Dedifferentiated amniotic fluid mesenchymal stem cell (primary cell): ENCODE results near the gene SELENOO.

Experiments
- DNase-seq: peaks from one replicate; pipeline ENCODE4 v3.0.0-alpha.2; 2016; ENCODE audit errors: extremely low spot score

The SELENOO gene

GRCh38 chr22:50253046-50253915 is 52.5 kb downstream of the SELENOO start:
- no peak for DNase-seq

GRCh38 chr22:50253941-50254340 is 53.1 kb downstream of the SELENOO start:
- DNase-seq = no peak

DNA sequence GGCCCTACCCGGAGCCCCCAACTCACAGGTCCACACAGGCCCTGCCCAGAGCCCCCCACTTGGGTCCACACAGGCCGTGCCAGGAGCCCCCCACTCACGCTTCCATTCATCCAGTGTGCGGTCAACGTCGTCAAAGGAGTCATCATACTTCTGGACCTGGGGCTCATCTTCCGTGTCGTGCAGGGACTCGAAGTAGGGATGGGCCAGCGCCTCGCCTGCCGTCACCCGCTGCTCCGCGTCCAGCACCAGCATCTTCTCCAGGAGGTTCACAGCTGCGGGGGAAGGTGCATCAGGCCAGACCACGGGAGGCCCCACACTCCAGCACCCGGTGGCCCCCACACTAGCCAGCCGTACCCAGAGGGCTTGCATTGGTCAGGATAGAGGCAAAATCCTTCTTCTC is 54.3 kb downstream of the SELENOO start:
- no peak for DNase-seq

GRCh38 chr22:50255607-50256006 is 54.8 kb downstream of the SELENOO start:
- no peak for DNase-seq

DNA sequence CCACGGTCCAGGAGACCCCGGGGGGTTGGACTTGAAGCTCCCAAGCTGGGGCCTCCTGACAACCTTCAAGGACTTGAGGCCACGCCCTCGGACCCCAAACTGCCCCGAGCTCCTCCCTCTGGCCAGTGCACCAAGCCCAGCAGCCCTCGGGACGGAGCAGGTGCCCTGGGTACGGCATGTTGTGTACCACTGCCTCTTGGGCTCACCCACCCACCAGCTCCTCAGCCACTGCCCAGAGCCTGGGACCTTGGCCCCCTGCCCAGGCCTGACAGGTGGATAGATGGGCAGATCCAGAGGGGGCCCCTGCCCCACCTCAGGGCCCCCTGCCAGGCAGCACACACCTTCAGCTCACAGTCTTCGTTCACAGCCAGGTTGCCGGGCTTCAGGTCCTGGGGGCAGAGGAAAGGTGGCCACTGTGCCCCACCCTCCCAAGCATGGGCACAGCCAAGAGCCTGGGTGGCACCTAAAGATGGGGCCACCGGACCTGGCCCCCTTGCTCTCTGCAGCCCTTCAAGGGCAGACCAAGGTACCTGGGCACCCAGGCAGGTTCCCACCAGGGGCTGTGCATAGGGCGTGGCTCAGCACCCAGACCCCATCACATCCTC is 55.5 kb downstream of the SELENOO start:
- DNase-seq = no peak

DNA sequence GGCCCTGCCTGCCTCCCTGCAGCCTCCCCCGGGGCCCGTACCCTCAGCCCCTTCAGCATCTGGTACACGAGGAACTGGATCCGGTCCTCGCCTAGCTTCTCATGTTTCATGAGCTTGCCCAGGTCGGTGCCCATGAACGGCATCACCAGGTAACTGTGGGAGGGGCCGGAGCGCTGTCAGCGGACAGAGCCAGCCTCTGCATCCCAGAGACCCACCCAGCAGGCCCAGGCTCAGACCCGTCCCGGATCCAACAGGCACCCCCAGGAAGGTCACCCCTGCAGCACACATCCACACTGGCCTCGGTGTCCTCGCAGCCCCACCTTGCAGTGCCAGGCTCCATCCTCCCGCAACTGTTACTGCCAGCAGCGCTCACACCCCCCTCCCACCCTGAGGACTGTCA is 56.2 kb downstream of the SELENOO start:
- DNase-seq = no peak

- DNase-seq = no peak
Observed at GRCh38 chr22:50257451-50258360, 56.9 kb downstream of the SELENOO start.

DNA sequence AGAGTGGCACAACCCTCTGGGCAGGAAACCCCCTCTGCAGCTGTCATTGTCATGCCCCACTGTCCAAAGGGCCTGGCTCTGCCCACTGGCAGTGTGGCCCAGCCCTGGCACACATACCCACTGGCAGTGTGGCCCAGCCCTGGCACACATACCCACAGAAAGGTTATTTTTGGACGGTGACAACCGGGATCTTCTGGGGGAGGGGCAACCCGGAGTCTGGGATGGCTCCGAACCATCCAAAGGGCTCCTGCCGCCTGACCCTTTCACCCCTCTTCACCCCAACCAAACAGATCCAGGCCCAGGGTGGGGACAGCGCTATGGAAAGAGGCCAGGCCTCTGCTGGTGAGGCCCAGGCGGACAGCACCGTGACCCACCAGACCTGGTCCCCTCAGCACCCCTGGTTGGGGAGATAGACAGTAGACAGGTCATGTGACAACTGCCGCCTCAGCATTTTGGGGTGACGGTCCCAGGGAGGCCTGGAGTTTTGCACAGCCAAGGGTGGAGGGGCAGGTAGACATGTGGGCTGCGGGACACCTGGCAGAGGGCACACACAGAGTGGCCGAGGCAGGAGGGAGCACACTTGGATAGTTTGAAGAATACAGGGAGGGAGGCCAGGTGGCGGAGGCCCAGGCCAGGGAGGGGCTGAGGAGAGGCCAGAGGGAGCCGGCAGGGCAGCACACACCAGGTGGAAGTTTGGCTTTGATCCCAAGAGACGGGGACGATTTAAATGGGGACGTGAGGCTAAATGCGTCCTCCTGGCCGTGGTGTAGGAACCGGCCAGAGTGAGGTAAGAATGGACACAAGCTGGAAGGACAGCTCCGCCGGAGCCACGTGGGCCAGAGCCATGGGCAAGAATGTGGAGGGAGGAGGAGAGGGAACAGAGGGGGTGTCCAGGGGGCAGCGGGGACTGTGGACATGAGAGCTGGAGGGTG is 57.8 kb downstream of the SELENOO start:
- DNase-seq = no peak

DNA sequence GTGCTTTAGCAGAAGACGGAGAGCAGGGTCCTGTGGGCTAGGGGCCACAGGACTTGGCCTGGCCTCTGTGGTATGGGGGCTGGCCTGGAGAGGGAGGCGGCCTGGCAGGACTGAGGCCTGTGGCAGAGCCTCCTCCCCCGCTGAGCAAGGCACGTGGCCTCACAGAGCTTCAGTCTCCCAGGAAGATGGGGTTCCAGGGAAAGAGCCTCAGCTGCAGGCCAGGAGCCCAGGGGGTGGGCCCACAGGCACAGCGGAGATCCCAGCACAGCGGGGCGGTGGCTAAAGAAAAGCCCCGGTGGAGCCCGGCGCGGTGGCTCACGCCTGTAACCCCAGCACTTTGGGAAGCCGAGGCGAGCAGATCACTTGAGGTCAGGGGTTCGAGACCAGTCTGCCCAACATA is 58.5 kb downstream of the SELENOO start:
- no peak for DNase-seq

- DNase-seq = no peak
Observed at GRCh38 chr22:50260434-50260800, 59.6 kb downstream of the SELENOO start.

DNA sequence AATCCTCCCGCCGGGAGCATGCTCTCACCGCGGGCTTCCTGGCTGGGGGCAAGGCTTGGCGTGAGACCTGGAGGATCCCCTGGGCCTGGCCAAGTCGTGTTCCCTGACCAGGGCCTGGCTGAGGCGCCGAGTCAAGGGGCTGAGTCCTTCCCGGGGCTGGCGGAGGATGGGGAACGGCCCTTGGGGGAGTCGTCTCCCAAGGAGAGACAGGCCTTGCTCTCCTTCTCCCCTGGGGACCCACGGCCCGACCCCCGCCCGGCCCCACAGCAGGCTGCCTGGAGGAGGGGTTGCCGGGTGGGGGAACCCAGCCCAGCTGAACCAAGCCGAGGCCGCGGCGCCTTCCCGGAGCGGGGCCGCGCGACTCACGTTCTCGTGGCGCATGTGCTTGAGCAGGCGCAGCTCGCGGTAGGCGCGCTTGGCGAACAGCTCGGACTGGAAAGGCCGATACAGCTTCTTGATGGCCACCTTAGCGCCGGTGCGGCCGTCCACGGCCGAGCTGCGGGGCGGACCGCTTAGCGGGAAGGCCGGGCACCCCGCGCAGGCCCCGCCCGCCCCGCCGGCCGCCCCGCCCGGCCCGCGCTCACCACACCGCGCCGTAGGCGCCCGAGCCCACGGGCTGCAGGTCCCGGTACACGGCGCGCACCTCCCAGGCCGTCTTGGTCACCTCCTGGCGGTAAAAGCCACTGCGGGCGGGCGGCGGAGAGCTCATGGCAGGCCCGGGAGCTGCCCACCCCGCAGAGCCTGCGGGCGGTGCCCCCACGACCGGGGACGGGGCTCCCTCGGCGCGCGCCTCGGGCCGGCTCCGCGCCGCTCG is 60.2 kb downstream of the SELENOO start:
- DNase-seq = no peak

DNA sequence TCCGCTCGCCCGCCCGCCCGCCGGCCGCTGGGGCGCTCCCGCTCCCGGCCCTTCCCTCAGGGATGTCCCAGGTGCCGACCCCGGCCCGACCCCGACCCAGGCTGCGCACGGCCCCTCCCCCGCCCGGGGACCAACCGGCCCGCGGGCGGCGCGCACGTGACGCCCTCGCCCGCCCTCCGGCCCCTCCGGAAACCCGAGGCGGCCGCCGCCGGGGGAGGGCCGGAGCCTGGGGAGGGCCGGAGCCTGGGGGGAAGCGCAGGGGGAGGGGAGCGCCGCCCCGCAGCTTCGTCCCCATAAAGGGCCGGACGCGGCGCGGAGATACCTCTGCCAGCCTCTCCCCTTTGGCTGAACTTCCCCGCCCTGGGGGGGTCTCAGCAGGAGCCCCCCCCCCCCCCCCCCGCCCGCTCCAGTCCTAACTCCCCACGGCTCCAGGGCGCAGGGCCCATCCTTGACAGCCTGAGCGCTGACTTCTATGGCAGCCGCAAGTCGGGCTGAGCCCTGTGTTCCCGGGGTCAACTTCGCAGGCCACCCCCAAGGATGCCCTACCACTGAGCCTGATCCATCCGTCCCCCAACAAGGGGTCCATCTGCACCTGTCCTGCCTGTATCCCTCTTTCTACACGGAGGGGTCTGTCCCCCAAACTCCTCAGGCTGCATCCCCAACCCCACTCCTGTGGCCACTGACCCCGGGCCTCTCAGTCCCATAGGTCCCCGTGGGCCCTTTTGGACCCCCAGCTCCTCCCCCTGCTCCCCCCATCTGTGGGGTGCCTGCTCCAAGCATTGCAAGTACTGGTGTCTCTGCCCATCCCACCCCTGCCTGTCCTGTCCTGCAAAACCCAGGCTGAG is 61.0 kb downstream of the SELENOO start, which contains the start of gene MAPK12:
TSS of gene MAPK12 (minus strand) at position 69 of the 845 bp plus-strand sequence. CDS start 174 bp downstream, outside the sequence.
- DNase-seq = no peak

GRCh38 chr22:50262460-50262911 is 61.7 kb downstream of the SELENOO start:
- DNase-seq = no peak

DNA sequence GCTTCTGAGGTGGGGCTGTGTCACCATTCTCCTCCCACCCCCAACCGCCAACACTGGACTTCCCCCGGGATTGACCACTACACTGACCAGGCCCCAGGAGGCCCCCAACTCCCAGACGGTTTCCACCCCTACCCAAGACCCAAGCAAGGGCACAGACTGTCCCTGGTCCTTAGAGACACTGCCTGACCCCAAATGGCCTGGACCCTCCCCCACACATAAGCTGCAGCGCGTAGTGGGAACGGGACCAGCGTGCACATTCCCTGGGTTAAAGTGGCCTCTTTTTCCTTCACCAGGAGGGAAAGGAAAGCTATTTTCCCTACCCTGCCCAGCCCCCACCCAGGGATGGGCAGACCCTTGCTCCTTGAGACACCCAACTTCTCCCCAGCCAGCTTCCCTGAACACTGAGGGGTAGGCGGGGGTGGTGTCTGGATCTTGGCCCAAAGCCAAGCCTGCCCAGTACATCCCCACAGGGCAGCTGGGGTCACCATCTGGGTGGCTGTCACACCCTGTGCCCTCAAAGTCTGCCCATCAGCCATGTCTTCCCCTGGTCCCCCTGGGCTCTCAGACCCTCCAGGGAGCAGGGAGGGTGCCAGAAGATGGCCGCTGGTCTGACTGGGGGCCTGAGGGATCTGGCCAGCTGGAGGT is 62.3 kb downstream of the SELENOO start:
- no peak for DNase-seq

DNA sequence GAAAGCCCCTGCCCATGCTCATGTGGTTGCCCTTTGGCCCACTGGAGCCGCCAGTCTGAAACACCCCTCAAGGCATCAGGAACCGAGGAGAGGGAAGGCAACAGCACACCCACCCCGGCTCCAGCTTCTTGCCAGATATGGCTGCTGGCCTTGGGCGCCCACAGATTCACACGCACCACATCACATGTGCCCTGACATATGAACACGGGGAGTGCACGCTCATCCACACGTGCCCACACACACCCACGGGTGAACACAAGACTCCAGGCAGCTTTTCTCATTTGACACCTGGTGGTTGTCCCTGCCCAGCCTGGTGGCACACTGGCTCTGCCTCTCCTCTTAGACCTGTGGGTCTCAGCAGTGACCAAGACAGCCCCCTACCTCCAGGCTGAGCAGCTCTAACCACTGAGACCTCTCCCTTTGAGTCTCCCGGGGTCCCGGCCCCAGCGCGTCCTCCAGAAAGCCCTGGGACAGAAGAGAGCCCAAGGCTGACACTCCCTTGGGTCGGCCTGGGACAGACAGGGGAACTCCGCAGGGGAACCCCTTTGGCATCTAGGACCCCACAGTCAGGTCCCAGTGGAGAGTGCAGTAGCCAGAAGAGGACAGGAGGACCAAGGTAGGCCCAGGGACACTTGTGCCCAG is 63.4 kb downstream of the SELENOO start:
- no peak for DNase-seq

GRCh38 chr22:50264946-50265669 is 64.3 kb downstream of the SELENOO start:
- DNase-seq = no peak

DNA sequence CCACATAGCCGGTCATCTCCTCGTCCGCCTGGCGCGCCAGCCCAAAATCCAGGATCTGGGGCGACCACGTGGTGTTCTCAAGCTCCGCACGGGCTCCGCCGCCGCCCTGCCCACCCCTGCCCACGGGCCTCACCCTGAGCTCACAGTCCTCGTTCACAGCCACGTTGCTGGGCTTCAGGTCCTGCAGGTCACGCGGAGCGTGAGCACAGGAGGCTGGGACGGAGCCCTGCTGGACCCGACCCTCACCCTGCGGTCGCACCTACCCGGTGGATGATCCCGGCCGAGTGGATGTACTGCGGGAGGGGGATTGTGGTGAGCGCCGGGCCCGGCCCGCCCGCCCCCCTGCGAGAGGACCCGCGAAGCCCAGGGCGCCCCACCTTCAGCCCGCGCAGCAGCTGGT is 66.2 kb downstream of the SELENOO start:
- DNase-seq = no peak
